PC-3 (cell line): ENCODE results near the gene CTDSP2. TPM values are rescaled to one million over a fixed set of nuclear protein-coding genes. Genes with fewer than 3 reads are reported as not detected.

Experiments
- ATAC-seq: fragments of 200-7000 bp; cut with Tn5 transposase; 2 replicates; pipeline ENCODE4 v1.9.1; 2020; ENCODE audit warnings: mild to moderate bottlenecking, moderate library complexity
- BruUV-seq: library from RNA; stranded (reverse); fragments of 400-500 nt; replicated peaks from 2 replicates; lab custom pipeline; 2021; lab: Mats Ljungman, UMichigan
- CTCF ChIA-PET: fragments of 300-600 bp; sonication (Branson Sonifier 250); formaldehyde crosslinking; loops from one replicate; lab custom pipeline; 2022; ENCODE audit warnings: antibody characterized with exemption; lab: Charles Lee
- POLR2A ChIA-PET: fragments of 300-600 bp; sonication (Branson Sonifier 250); formaldehyde crosslinking; loops from one replicate; lab custom pipeline; 2022; ENCODE audit warnings: antibody characterized with exemption; ENCODE audit not compliant: unreplicated experiment; lab: Charles Lee
- DNase-seq: peaks from one replicate; pipeline ENCODE4 v3.0.0-alpha.2; 2015
- H2AFZ ChIP-seq: fragments of 300-600 bp; sonication (generic); 2 replicates; pipeline ENCODE4 v1.6.0; 2016; ENCODE audit warnings: antibody characterized with exemption, low read length
- H3F3A ChIP-seq: fragments of 300-600 bp; sonication (generic); one replicate; pipeline ENCODE4 v1.6.0; 2017; ENCODE audit warnings: antibody characterized with exemption, low read length, control low read depth, mild to moderate bottlenecking; ENCODE audit not compliant: unreplicated experiment
- H3K27ac ChIP-seq: fragments of 300-600 bp; sonication (generic); 2 replicates; pipeline ENCODE4 v1.5.1; 2016; ENCODE audit warnings: mild to moderate bottlenecking, low read length
- H3K27me3 ChIP-seq: fragments of 300-600 bp; sonication (generic); 2 replicates; pipeline ENCODE4 v1.6.1; 2016; ENCODE audit warnings: low read length, mixed read lengths
- H3K36me3 ChIP-seq: fragments of 300-600 bp; sonication (generic); 2 replicates; pipeline ENCODE4 v1.6.1; 2016; ENCODE audit warnings: low read depth, mixed run types, low read length, mixed read lengths
- H3K4me1 ChIP-seq: fragments of 300-600 bp; sonication (generic); 2 replicates; pipeline ENCODE4 v1.5.1; 2016; ENCODE audit warnings: low read length; ENCODE audit not compliant: insufficient read depth
- H3K4me2 ChIP-seq: fragments of 300-600 bp; sonication (generic); 2 replicates; pipeline ENCODE4 v1.6.0; 2016; ENCODE audit warnings: low read length
- H3K4me3 ChIP-seq: fragments of 300-600 bp; sonication (generic); 2 replicates; pipeline ENCODE4 v1.5.1; 2016; ENCODE audit warnings: mild to moderate bottlenecking, low read length, mixed read lengths
- H3K79me2 ChIP-seq: fragments of 300-600 bp; sonication (generic); 2 replicates; pipeline ENCODE4 v1.6.1; 2017; ENCODE audit warnings: low read length, mixed read lengths
- H3K9ac ChIP-seq: fragments of 300-600 bp; sonication (generic); 2 replicates; pipeline ENCODE4 v1.6.0; 2016; ENCODE audit warnings: mild to moderate bottlenecking, low read length
- H3K9me2 ChIP-seq: fragments of 300-600 bp; sonication (generic); replicated peaks from 2 replicates; pipeline ENCODE4 v1.6.1; 2016; ENCODE audit warnings: mixed run types, low read length, mixed read lengths
- H3K9me3 ChIP-seq: fragments of 300-600 bp; sonication (generic); 2 replicates; pipeline ENCODE4 v1.6.1; 2016; ENCODE audit warnings: low read length, mixed read lengths
- H4K20me1 ChIP-seq: fragments of 300-600 bp; sonication (generic); 2 replicates; pipeline ENCODE4 v1.6.1; 2016; ENCODE audit warnings: low read length, mixed read lengths
- EZH2 ChIP-seq: fragments of 300-600 bp; sonication (generic); IDR thresholded peaks from one replicate; pipeline ENCODE4 v1.6.1; 2017; ENCODE audit warnings: antibody characterized with exemption, mild to moderate bottlenecking, low read length; ENCODE audit not compliant: unreplicated experiment
- EZH2phosphoT487 ChIP-seq: fragments of 300-600 bp; sonication (generic); IDR thresholded peaks from 2 replicates; pipeline ENCODE4 v1.6.1; 2018; ENCODE audit warnings: mild to moderate bottlenecking, antibody characterized with exemption, low read length, borderline replicate concordance
- intact Hi-C: fragments of 100-400 bp; cut with micrococcal nuclease; formaldehyde crosslinking; loops from 2 replicates; pipeline ENCODE4 v1.9.0; 2023
- total RNA-seq: library from RNA; depleted of rRNA; stranded (reverse); fragments of >200 nt; gene quantifications from 2 replicates; pipeline ENCODE4 v1.2.3, GENCODE V29; 2014
- TF ChIP-seq, protein P1 (sequence below): fragments of 300-600 bp; sonication (generic); conservative IDR thresholded peaks from 2 replicates; pipeline ENCODE4 v1.5.1; 2017; ENCODE audit warnings: antibody characterized with exemption, low read depth, mild to moderate bottlenecking, low read length

The CTDSP2 gene
- total RNA-seq, 1 experiment from 2014 or later = 39.4 TPM

GRCh38 chr12:57845478-57846284, 848 bp downstream of the CTDSP2 start:
- Histone ChIP-seq H4K20me1 (peaks cover 28% of the 10 kb centered on the region), H3K27me3 (no peaks in the 10 kb centered on the region), H3K4me2 (peak overlapping the region; percentile 98), H2AFZ (peak overlapping the region; percentile 93), H3K9me2 (no peaks in the 10 kb centered on the region), H3K36me3 (no peaks in the 10 kb centered on the region), H3K4me1 (peaks cover 6% of the 10 kb centered on the region; the same call in 1 of the 2 replicates), H3K79me2 (peaks cover 57% of the 10 kb centered on the region), H3F3A (no peaks in the 10 kb centered on the region), H3K4me3 (peak overlapping the region; percentile 99), H3K9me3 (no peaks in the 10 kb centered on the region), H3K27ac (peak overlapping the region; percentile 56), H3K9ac (peak overlapping the region; percentile 76)
- TF ChIP-seq, protein P1, sequence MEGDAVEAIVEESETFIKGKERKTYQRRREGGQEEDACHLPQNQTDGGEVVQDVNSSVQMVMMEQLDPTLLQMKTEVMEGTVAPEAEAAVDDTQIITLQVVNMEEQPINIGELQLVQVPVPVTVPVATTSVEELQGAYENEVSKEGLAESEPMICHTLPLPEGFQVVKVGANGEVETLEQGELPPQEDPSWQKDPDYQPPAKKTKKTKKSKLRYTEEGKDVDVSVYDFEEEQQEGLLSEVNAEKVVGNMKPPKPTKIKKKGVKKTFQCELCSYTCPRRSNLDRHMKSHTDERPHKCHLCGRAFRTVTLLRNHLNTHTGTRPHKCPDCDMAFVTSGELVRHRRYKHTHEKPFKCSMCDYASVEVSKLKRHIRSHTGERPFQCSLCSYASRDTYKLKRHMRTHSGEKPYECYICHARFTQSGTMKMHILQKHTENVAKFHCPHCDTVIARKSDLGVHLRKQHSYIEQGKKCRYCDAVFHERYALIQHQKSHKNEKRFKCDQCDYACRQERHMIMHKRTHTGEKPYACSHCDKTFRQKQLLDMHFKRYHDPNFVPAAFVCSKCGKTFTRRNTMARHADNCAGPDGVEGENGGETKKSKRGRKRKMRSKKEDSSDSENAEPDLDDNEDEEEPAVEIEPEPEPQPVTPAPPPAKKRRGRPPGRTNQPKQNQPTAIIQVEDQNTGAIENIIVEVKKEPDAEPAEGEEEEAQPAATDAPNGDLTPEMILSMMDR = no peak
- TF ChIP-seq EZH2phosphoT487 (no peak), EZH2 (no peak)
- ChIA-PET CTCF (interaction anchor here (0.6 kb wide), 1 partner anchor 59 kb away, joined by 15 read pairs; no protein-coding TSS in a partner anchor), POLR2A (no interaction called here)
- DNase-seq (peak; percentile 47), ATAC-seq (peak; percentile 42)
- no TSS peak for BruUV-seq
- intact Hi-C loops = loop anchor here (1.0 to 2.0 kb wide), 2 partner anchors 19 to 60 kb away; no protein-coding TSS in a partner anchor

- H3K9ac ChIP-seq = peak overlapping the region; percentile 76
- no peaks in the 10 kb centered on the region for H3K27me3 ChIP-seq
- no peaks in the 10 kb centered on the region for H3K9me3 ChIP-seq
- H3K79me2 ChIP-seq = peaks cover 65% of the 10 kb centered on the region
- H3F3A ChIP-seq = no peaks in the 10 kb centered on the region
- peaks cover 34% of the 10 kb centered on the region for H4K20me1 ChIP-seq
- peak overlapping the region; percentile 93 for H2AFZ ChIP-seq
- TSS peak; percentile 49 for BruUV-seq
- ChIA-PET POLR2A (interaction anchor here (0.6 to 0.7 kb wide), 3 partner anchors 42 to 1848 kb away, joined by 4 to 9 read pairs (median 5); partner anchors contain the start of gene SUOX), CTCF (interaction anchor here (1.2 kb wide), 1 partner anchor 119 kb away, joined by 3 read pairs; no protein-coding TSS in a partner anchor)
- H3K4me2 ChIP-seq = peak overlapping the region; percentile 98
- H3K4me3 ChIP-seq = peak overlapping the region; percentile 99
- DNase-seq (peak; percentile 43), ATAC-seq (peak; percentile 21)
- intact Hi-C loops = loop anchor here (1.0 kb wide), 1 partner anchor 60 kb away; no protein-coding TSS in a partner anchor
- H3K9me2 ChIP-seq = no peaks in the 10 kb centered on the region
- peaks cover 6% of the 10 kb centered on the region; the same call in 1 of the 2 replicates for H3K4me1 ChIP-seq
- no peaks in the 10 kb centered on the region for H3K36me3 ChIP-seq
- H3K27ac ChIP-seq = peak overlapping the region; percentile 56
- TF ChIP-seq, protein P1 = no peak
- TF ChIP-seq EZH2phosphoT487 = no peak
- no peak for TF ChIP-seq EZH2
Observed at GRCh38 chr12:57844709-57845477, 1.6 kb downstream of the CTDSP2 start.
